Right hindlimb (tissue), 1 donor: ENCODE results near the gene SBF1.

ENCODE experiments used
- DNase-seq: peaks from one replicate; pipeline ENCODE4 v3.0.0-alpha.2; 2018

SBF1 gene

GRCh38 chr22:50483977-50484853 lies 9.4 kb upstream of the SBF1 start:
- DNase-seq, result no peak

DNA sequence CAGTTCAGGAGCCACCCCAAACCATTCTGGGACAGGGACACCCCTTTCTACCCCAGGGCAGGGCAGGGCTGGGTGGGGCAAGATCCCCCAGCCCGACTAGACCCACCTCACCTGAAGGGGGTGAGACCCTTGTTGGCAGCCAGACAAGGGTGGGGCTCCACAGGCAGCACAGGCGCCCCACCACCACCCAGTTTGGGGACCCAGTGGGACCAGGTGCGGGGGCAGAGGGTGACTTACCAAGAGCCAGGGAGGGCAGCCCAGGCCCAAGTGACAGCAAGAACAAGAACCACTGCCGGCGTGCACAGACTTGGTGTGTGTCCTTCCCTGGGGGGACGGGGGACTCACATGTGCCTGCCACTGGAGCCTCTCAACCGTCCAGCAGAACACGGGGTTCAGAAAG lies 8.7 kb upstream of the SBF1 start:
- DNase-seq, result no peak

- no peak for DNase-seq
Observed at GRCh38 chr22:50483106-50483505, 8.3 kb upstream of the SBF1 start.

- DNase-seq, result no peak
Observed at GRCh38 chr22:50482107-50483074, 7.6 kb upstream of the SBF1 start.

DNA sequence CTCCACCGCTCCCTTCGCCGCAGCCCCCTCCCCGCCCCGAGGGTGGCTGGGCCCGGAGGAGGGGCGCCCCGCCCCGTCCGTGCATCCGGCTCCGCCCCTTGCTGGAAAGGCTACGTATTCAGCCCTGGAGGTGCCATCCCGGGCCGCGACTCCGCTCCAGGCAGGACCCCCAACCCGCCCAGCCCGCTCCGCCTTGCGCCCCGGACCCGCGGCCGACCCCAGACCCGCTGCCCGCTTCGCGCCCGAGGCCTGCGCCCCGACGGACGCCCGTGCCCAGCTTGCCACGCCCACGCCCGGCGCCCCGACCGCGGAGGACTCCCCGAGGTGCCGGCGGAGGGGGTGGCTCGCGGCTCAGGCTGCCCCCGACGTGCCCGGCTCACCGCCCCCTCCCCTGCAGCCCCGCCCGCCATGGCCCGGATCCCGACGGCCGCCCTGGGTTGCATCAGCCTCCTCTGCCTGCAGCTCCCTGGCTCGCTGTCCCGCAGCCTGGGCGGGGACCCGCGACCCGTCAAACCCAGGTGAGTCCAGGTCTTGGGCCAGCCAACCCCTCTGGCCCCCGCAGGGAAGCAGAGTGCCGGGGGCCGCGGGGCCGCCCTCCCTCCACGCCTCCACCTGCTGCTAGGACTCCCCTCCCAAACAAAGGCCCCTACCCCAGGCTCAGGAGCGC lies 6.7 kb upstream of the SBF1 start, which contains the start of gene ADM2:
ADM2 (plus strand) TSS at position 104 of the 667 bp plus-strand sequence; CDS start at position 409, 305 bp downstream.
- no peak for DNase-seq

- no peak for DNase-seq
Observed at GRCh38 chr22:50481045-50481439, 6.2 kb upstream of the SBF1 start.

- no peak for DNase-seq
Observed at GRCh38 chr22:50479721-50480120, 4.9 kb upstream of the SBF1 start.

DNA sequence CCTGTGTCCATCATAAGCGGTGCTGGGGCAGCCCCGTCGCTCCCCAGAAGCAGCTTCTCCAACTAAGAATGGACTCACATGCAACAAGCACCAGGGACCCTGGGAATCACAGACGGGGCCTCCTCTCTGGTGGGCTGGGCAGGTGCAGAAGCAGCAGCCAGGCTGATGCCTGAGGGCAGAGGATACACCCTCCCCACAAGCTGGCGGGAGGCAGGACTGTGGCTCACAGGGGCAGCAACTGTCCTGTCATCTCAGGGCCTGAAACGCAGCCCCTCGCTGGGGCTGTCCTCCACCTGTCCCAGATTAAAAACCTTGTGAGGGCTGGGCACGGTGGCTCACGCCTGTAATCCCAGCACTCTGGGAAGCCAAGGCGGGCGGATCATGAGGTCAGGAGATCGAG lies 3.1 kb upstream of the SBF1 start:
- DNase-seq, result no peak

- no peak for DNase-seq
Observed at GRCh38 chr22:50476868-50477267, 2.0 kb upstream of the SBF1 start.

DNA sequence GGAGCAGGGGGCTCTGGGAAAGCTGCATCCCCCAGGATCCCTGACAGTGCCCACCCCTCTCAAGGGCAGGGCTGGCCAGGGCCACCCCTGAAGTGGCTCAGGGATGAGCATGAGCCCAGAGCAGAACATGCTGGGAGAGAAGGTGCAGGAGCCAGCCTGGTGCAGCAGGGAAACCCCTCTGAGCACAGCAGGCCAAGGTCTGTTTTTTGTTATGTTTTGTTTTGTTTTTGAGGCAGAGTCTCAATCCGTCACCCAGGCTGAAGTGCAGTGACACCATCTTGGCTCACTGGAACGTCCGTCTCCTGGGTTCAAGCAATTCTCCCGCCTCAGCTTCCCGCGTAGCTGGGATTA lies 792 bp upstream of the SBF1 start:
- no peak for DNase-seq

GRCh38 chr22:50473855-50474671 lies 772 bp downstream of the SBF1 start:
- DNase-seq, result peak; percentile 57

- DNase-seq, result no peak
Observed at GRCh38 chr22:50473088-50473487, 1.7 kb downstream of the SBF1 start.

DNA sequence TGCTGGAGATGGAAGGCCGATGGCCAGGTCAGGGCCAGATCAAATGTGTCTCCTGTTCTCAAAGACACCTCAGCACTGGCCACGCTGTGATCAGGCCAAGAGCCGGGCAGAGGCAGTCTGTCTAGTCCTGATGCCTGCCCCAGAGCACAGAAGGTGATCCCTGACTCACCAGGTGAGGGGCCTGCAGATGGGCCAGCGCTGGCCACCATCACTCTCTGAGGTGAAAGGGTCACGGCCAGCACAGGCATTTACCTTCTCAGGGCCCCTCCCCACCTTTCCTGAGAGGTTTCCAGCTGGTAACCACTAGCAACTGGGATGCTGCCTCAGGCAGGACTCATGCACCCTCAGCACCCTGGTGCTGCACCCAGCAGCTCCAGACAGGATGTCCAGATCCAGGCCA lies 2.9 kb downstream of the SBF1 start:
- DNase-seq, result no peak

DNA sequence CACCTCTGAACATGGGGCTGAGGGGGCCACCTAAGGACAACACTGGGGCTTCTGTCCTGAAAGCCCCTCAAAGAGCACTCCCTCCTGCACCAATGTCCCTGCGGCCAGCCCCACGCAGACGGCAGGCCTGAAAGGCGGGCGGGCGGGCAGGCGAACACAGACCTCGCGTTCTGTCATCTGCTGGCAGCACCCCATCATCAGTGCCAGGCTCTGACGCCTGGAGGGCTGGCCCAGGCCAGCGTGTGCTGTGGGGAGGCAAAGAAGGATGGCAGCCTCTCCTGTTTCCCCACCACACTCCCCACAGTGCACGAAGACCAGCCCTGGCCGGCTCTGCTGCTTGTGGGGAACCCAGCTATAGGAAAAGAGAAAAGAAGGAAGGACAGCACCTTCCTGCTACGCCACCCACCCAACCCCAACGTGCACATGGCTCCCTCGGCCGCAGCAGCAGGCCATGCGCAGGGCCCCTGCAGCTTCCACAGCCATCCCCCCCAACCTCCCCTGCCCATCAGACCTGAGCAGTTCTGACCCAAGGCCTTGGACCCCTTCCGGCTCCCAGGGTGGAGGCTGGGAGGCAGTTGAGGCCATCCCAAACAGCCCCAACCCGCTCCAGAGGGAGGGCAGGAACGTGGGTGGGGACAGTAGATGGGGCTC lies 3.5 kb downstream of the SBF1 start:
- no peak for DNase-seq

DNA sequence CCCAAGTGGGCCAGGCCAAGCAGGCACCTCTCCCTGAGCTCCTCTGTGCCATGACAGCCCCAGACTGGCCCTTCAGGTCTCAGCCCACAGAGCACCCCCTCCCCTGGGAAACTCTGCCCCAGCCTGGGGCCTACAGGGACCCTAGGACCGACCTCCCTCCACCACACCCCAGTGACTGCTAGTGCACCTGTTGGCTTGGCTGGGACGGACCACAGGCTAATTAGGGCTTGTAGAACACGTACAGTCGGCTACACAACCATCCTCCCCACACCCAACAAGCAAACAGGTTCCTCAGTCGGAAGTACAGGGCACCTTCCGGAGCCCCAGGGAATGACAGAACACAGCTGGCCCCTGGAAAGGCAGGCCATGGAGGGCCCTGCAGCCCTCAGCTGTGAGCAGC lies 4.3 kb downstream of the SBF1 start:
- DNase-seq, result no peak

GRCh38 chr22:50469377-50470305 lies 5.2 kb downstream of the SBF1 start:
- DNase-seq, result no peak

DNA sequence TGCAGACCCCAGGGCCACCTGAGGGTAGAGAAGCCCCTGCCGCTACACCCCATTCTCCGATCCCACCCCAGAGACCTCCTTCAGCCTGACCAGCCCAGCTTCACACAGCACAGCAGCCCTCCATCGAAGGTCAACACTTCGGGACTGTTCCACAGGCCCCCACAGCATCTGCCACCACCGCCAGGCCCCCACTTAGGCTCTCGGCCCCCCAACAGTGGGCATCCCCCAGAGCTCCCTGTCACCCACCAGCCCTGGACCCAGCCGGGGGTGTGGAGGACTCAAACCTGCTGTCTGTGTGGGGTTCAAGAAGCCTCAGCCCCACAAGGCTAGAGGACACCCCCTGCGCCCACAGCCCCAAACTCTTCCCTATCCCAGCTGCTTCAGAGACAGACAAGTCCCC lies 6.2 kb downstream of the SBF1 start:
- DNase-seq, result no peak

DNA sequence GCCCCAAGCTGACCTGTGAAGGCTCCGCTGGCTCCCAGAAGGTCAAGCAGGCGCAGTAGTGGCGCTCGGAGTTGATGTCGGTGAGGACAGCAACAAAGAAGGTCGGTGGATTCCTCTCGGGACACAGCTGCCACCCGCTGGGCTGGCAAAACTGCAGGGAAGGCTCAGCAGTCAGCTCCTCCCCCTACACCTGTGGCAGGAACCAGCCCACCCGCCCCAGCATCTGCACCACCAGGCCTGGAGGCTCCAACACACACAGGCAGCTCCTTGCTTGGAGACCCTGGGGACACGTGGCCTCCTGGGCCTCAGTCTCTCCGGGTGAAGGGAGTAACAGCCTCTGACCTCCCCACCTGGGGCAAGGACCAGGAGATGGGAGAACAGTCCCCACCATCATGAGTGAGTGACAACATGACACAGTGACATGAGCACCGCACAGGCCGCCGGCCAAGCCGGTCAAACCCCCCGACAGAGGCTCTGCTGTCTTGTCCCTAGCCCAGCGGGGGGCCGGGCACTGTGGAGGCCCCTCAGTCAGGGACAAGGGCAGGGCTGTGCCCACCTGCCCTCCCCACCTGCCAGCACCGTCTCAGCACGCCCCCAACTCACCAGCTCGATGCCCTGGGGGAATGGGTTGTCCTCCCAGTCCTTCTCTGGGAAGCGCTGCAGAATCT lies 6.9 kb downstream of the SBF1 start:
- DNase-seq, result no peak

- no peak for DNase-seq
Observed at GRCh38 chr22:50467341-50467740, 7.5 kb downstream of the SBF1 start.
